A673 (cell line): Measurements from ENCODE around the gene ZNF653. TPM values are rescaled to one million over a fixed set of nuclear protein-coding genes. Genes with fewer than 3 reads are reported as not detected.

Experiments used
- Bru-seq: library from RNA; stranded (reverse); fragments of 400-500 nt; gene quantifications from one replicate; lab custom pipeline; 2021; lab: Mats Ljungman, UMichigan
- BruChase-seq, 2 experiments: library from RNA; stranded (reverse); fragments of 400-500 nt; gene quantifications; one replicate each; lab custom pipeline; 2021; lab: Mats Ljungman, UMichigan
- BruUV-seq: library from RNA; stranded (reverse); fragments of 400-500 nt; replicated peaks from 2 replicates; lab custom pipeline; 2021; lab: Mats Ljungman, UMichigan
- CTCF ChIA-PET: fragments of 300-600 bp; sonication (Branson Sonifier 250); formaldehyde crosslinking; loops from one replicate; lab custom pipeline; 2022; ENCODE audit warnings: antibody characterized with exemption; lab: Charles Lee
- POLR2A ChIA-PET: fragments of 300-600 bp; sonication (Branson Sonifier 250); formaldehyde crosslinking; loops from one replicate; lab custom pipeline; 2022; ENCODE audit warnings: antibody characterized with exemption; ENCODE audit not compliant: low non-redundant PET; lab: Charles Lee
- DNase-seq: peaks from one replicate; pipeline ENCODE4 v3.0.0-alpha.2; 2015; ENCODE audit warnings: low spot score
- H3K27ac ChIP-seq: fragments of 200-600 bp; sonication (generic); 2 replicates; pipeline ENCODE4 v1.5.1; 2016; ENCODE audit warnings: mixed run types, low read depth, mild to moderate bottlenecking, mixed read lengths, antibody characterized with exemption, low read length; ENCODE audit not compliant: poor library complexity, severe bottlenecking
- H3K27me3 ChIP-seq: fragments of 200-600 bp; sonication (generic); replicated peaks from 2 replicates; pipeline ENCODE4 v1.6.1; 2017; ENCODE audit warnings: mixed run types, low read depth, mild to moderate bottlenecking, mixed read lengths, antibody characterized with exemption, low read length; ENCODE audit not compliant: insufficient read depth, poor library complexity
- H3K36me3 ChIP-seq: fragments of 200-600 bp; sonication (generic); 2 replicates; pipeline ENCODE4 v1.6.1; 2016; ENCODE audit warnings: mixed run types, mild to moderate bottlenecking, mixed read lengths, antibody characterized with exemption, low read length; ENCODE audit not compliant: insufficient read depth, poor library complexity, severe bottlenecking
- H3K4me1 ChIP-seq: fragments of 200-600 bp; sonication (generic); 2 replicates; pipeline ENCODE4 v1.6.1; 2017; ENCODE audit warnings: mixed run types, mild to moderate bottlenecking, mixed read lengths, antibody characterized with exemption, low read length; ENCODE audit not compliant: insufficient read depth, poor library complexity, severe bottlenecking
- H3K4me3 ChIP-seq: fragments of 200-600 bp; sonication (generic); 2 replicates; pipeline ENCODE4 v1.5.1; 2016; ENCODE audit warnings: low read depth, mixed run types, mild to moderate bottlenecking, mixed read lengths, low read length; ENCODE audit not compliant: poor library complexity, severe bottlenecking
- H3K9me3 ChIP-seq: fragments of 200-600 bp; sonication (generic); 2 replicates; pipeline ENCODE4 v1.6.1; 2016; ENCODE audit warnings: mixed run types, low read depth, mild to moderate bottlenecking, mixed read lengths, antibody characterized with exemption, low read length; ENCODE audit not compliant: poor library complexity, severe bottlenecking
- EZH2 ChIP-seq: fragments of 200-600 bp; sonication (generic); IDR thresholded peaks from 2 replicates; pipeline ENCODE4 v1.6.1; 2017; ENCODE audit warnings: borderline replicate concordance, low read depth, mild to moderate bottlenecking, mixed read lengths, antibody characterized with exemption, low read length; ENCODE audit not compliant: poor library complexity, severe bottlenecking
- intact Hi-C: fragments of 100-400 bp; cut with micrococcal nuclease; formaldehyde crosslinking; loops from one replicate; pipeline ENCODE4 v1.10.0; 2022; ENCODE audit not compliant: unreplicated experiment
- long read RNA-seq: library from polyadenylated mRNA; stranded (forward); transcript quantifications from one replicate; pipeline ENCODE4 v2.0.0, GENCODE V29; 2022
- total RNA-seq: library from RNA; stranded (reverse); gene quantifications from 2 replicates; pipeline ENCODE4 v1.2.3, GENCODE V29; 2021
- TF ChIP-seq, protein P1 (sequence below): fragments of 300-800, 200-600 bp; sonication (generic); conservative IDR thresholded peaks from 2 replicates; pipeline ENCODE4 v1.5.1; 2017; ENCODE audit warnings: low read depth, mild to moderate bottlenecking, antibody characterized with exemption, low read length, moderate library complexity, mixed read lengths

ZNF653 gene, protein sequence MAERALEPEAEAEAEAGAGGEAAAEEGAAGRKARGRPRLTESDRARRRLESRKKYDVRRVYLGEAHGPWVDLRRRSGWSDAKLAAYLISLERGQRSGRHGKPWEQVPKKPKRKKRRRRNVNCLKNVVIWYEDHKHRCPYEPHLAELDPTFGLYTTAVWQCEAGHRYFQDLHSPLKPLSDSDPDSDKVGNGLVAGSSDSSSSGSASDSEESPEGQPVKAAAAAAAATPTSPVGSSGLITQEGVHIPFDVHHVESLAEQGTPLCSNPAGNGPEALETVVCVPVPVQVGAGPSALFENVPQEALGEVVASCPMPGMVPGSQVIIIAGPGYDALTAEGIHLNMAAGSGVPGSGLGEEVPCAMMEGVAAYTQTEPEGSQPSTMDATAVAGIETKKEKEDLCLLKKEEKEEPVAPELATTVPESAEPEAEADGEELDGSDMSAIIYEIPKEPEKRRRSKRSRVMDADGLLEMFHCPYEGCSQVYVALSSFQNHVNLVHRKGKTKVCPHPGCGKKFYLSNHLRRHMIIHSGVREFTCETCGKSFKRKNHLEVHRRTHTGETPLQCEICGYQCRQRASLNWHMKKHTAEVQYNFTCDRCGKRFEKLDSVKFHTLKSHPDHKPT
- 15.9 and 16.4 TPM in 2 replicates for total RNA-seq
- percentile 49 among the genes with signal in this experiment for Bru-seq, nascent RNA
- BruChase-seq, experiment 1, labeled RNA remaining after a 2-hour chase: percentile 63 among the genes with signal in this experiment
- percentile 65 among the genes with signal in this experiment for BruChase-seq, experiment 2, labeled RNA remaining after a 6-hour chase
- long read RNA-seq, partial matches to known transcripts: 3 of 12 reads
- long read RNA-seq, other reads (novel, unspliced or antisense): 5 of 12 reads

DNA sequence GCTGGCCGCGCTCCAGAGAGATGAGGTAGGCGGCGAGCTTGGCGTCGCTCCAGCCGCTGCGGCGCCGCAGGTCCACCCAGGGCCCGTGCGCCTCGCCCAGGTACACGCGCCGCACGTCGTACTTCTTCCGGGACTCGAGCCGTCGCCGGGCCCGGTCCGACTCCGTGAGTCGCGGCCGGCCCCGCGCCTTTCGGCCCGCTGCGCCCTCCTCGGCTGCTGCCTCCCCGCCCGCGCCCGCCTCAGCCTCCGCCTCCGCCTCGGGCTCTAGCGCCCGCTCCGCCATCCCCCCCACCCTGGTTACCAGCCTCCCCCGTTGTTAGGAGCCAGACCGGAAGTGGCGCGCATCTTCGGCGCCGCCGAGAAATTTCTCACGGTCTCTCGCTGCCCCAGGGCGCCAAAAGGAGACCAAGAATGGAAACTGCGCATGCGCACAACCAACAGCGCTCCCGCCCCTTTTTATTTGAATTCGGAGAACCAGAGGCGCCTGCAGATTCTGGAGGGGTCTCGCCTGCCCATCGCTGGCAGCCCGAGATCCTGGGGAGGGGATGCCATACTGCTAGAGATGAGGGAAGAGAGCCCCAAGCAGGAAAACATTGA is at the start of gene ZNF653:
TSS of gene ZNF653 (minus strand) at position 336 of the 597 bp plus-strand sequence. CDS start at position 283, 53 bp downstream.
- Histone ChIP-seq H3K4me3 (peak within 1 kb of the TSS; percentile 85), H3K27me3 (no peaks in the 10 kb centered on the region), H3K27ac (peak within 1 kb of the TSS; percentile 94), H3K9me3 (no peaks in the 10 kb centered on the region), H3K36me3 (no peaks in the 10 kb centered on the region), H3K4me1 (peaks cover 7% of the 10 kb centered on the region)
- no TSS peak for BruUV-seq
- intact Hi-C loops: no loop called here
- peak; percentile 98 for DNase-seq
- POLR2A ChIA-PET: no interaction called here
- TF ChIP-seq, protein P1, sequence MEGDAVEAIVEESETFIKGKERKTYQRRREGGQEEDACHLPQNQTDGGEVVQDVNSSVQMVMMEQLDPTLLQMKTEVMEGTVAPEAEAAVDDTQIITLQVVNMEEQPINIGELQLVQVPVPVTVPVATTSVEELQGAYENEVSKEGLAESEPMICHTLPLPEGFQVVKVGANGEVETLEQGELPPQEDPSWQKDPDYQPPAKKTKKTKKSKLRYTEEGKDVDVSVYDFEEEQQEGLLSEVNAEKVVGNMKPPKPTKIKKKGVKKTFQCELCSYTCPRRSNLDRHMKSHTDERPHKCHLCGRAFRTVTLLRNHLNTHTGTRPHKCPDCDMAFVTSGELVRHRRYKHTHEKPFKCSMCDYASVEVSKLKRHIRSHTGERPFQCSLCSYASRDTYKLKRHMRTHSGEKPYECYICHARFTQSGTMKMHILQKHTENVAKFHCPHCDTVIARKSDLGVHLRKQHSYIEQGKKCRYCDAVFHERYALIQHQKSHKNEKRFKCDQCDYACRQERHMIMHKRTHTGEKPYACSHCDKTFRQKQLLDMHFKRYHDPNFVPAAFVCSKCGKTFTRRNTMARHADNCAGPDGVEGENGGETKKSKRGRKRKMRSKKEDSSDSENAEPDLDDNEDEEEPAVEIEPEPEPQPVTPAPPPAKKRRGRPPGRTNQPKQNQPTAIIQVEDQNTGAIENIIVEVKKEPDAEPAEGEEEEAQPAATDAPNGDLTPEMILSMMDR: no peak
- TF ChIP-seq EZH2: no peak
- CTCF ChIA-PET: no interaction called here

DNA sequence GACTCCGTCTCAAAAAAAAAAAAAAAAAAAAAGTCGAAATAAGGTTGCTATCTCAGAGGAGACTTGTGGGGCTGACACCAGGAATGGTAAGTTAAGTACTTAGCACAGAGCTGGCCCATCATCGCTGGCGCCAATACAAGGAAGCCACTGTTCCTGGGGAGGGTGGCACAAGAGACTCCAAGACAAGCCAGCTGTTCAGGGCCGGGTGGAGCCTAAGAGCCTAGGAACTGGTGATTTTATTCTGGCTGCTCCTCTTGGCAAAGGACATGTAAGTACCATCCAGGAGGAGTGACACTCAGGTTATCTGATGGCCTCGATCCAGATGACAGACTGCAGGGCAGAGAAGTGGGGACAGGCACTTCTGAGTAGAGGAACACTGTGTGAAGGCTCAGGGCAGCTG is 49.6 kb upstream of the ZNF653 start:
- Histone ChIP-seq H3K4me3 (no peak overlapping the region), H3K36me3 (peaks cover 21% of the 10 kb centered on the region), H3K27me3 (no peaks in the 10 kb centered on the region), H3K4me1 (peaks cover 10% of the 10 kb centered on the region), H3K9me3 (no peaks in the 10 kb centered on the region), H3K27ac (no peak overlapping the region)
- TF ChIP-seq, protein P1: no peak
- TF ChIP-seq EZH2: no peak
- BruUV-seq: no TSS peak
- intact Hi-C loops: no loop called here
- ChIA-PET CTCF (no interaction called here), POLR2A (no interaction called here)
- DNase-seq: no peak

DNA sequence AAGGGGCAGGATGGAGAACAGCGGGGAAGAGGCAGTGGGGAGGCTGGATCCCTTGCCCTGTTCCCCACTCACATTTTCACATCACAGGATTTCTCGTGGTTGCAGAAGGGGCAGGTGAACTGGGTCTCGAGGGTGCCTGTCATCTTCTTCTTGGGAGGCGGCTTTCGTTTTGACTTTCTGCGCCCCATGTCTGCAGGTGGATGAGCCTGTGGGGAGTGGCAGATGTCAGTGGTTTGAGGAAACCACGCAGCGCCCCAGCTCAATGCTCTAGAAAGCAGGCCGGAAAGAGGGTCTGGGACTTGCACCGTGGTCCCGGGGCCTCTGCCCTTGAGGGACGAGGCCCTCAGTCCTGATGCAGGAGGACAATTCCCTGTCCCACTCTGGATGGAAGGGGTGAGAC is 48.5 kb upstream of the ZNF653 start:
- DNase-seq: no peak
- ChIA-PET POLR2A (no interaction called here), CTCF (no interaction called here)
- Histone ChIP-seq H3K4me1 (peaks cover 6% of the 10 kb centered on the region), H3K27ac (no peak overlapping the region), H3K9me3 (no peaks in the 10 kb centered on the region), H3K27me3 (no peaks in the 10 kb centered on the region), H3K4me3 (no peak overlapping the region), H3K36me3 (peaks cover 21% of the 10 kb centered on the region)
- no peak for TF ChIP-seq EZH2
- TF ChIP-seq, protein P1: no peak
- intact Hi-C loops: no loop called here
- BruUV-seq: no TSS peak
